Epithelial cell of esophagus (primary cell): ENCODE data around the gene NDUFB5.
"Not testable (repeated sequence)": the region's sequence is repeated elsewhere in the genome, so short reads cannot be mapped to it uniquely, and the experiment has no call there.

ENCODE experiments used
- DNase-seq: peaks from one replicate; pipeline ENCODE4 v3.0.0; 2010; ENCODE audit warnings: low read depth
- H3K4me3 ChIP-seq: 2 replicates; pipeline ENCODE4 v1.5.1; 2011; ENCODE audit warnings: mild to moderate bottlenecking, low read length, control low read depth
- CTCF ChIP-seq: IDR thresholded peaks from 2 replicates; pipeline ENCODE4 v1.5.1; 2011; ENCODE audit warnings: low read depth, mild to moderate bottlenecking, low read length, control low read depth, inconsistent platforms; ENCODE audit not compliant: insufficient read depth; ENCODE audit errors: missing control alignments

NDUFB5 gene

GRCh38 chr3:179624451-179624850, 19.9 kb downstream of the NDUFB5 start:
- TF ChIP-seq CTCF = no peak
- no peak for DNase-seq
- no peak overlapping the region for H3K4me3 ChIP-seq

- no peak overlapping the region for H3K4me3 ChIP-seq
- no peak for TF ChIP-seq CTCF
- DNase-seq = no peak
Observed at GRCh38 chr3:179630753-179631451, 26.3 kb downstream of the NDUFB5 start.

GRCh38 chr3:179640469-179640868, 35.9 kb downstream of the NDUFB5 start:
- H3K4me3 ChIP-seq = no peak overlapping the region
- no peak for TF ChIP-seq CTCF
- no peak for DNase-seq

- DNase-seq = no peak
- TF ChIP-seq CTCF = no peak
- no peak overlapping the region for H3K4me3 ChIP-seq
Observed at GRCh38 chr3:179642871-179643270, 38.3 kb downstream of the NDUFB5 start.

GRCh38 chr3:179643837-179644236, 39.2 kb downstream of the NDUFB5 start:
- not testable (repeated sequence) for H3K4me3 ChIP-seq, DNase-seq

- no peak for TF ChIP-seq CTCF
- no peak overlapping the region for H3K4me3 ChIP-seq
- DNase-seq = no peak
Observed at GRCh38 chr3:179646177-179646576, 41.6 kb downstream of the NDUFB5 start.

- no peak for DNase-seq
- no peak for TF ChIP-seq CTCF
- H3K4me3 ChIP-seq = peak overlapping the region; percentile 50
Observed at GRCh38 chr3:179651687-179652446, 47.3 kb downstream of the NDUFB5 start.
